Keratinocyte (primary cell): Measurements from ENCODE around the gene EPHB4. TPM values are rescaled to one million over a fixed set of nuclear protein-coding genes. Genes with fewer than 3 reads are reported as not detected.

Experiments
- DNase-seq: peaks from one replicate; pipeline ENCODE4 v3.0.0-alpha.2; 2011; ENCODE audit warnings: low read depth, missing footprints, low spot score
- FAIRE-seq: peaks from 2 replicates; lab custom pipeline; 2011; peaks lifted over from hg19 to GRCh38; lab: Jason Lieb, UNC
- H2AFZ ChIP-seq: 2 replicates; pipeline ENCODE4 v1.6.0; 2012; ENCODE audit warnings: low read length, control low read depth, inconsistent platforms; ENCODE audit not compliant: control insufficient read depth
- H3K27ac ChIP-seq: 2 replicates; pipeline ENCODE4 v1.5.1; 2011; ENCODE audit warnings: low read length; ENCODE audit not compliant: control insufficient read depth, insufficient read depth
- H3K27me3 ChIP-seq: 3 replicates; pipeline ENCODE4 v1.6.0; 2011; ENCODE audit warnings: low read length; ENCODE audit not compliant: control insufficient read depth, insufficient read depth; ENCODE audit errors: extremely low read depth
- H3K36me3 ChIP-seq, 2 experiments: 2 replicates in 1 of 2; 3 replicates in 1 of 2; pipeline ENCODE4 v1.5.1; 2011; ENCODE audit warnings: low read length in 2 of 2, mild to moderate bottlenecking in 1 of 2; ENCODE audit not compliant: control insufficient read depth in 2 of 2, insufficient read depth in 2 of 2; ENCODE audit errors: extremely low read depth in 1 of 2
- H3K4me1 ChIP-seq: 3 replicates; pipeline ENCODE4 v1.5.1; 2011; ENCODE audit warnings: low read length; ENCODE audit not compliant: control insufficient read depth, insufficient read depth; ENCODE audit errors: extremely low read depth
- H3K4me2 ChIP-seq: 3 replicates; pipeline ENCODE4 v1.6.0; 2011; ENCODE audit warnings: low read depth, low read length; ENCODE audit not compliant: control insufficient read depth, insufficient read depth; ENCODE audit errors: extremely low read depth
- H3K4me3 ChIP-seq, 3 experiments: fragments of 200-600 bp in 1 of 3; sonication (generic) in 1 of 3; 2 replicates in 2 of 3; 3 replicates in 1 of 3; pipeline ENCODE4 v1.5.1; 2011 to 2016; ENCODE audit warnings: low read length in 3 of 3, mild to moderate bottlenecking in 3 of 3, control low read depth in 2 of 3, inconsistent platforms in 1 of 3, low read depth in 1 of 3, mixed read lengths in 1 of 3, mixed run types in 1 of 3, moderate library complexity in 1 of 3; ENCODE audit not compliant: control insufficient read depth in 2 of 3, insufficient read depth in 2 of 3; ENCODE audit errors: extremely low read depth in 1 of 3
- H3K79me2 ChIP-seq: 2 replicates; pipeline ENCODE4 v1.6.0; 2012; ENCODE audit warnings: low read length; ENCODE audit not compliant: control insufficient read depth, insufficient read depth
- H3K9ac ChIP-seq: 3 replicates; pipeline ENCODE4 v1.6.0; 2011; ENCODE audit warnings: low read length; ENCODE audit not compliant: control insufficient read depth, insufficient read depth; ENCODE audit errors: extremely low read depth
- H3K9me1 ChIP-seq: 3 replicates; pipeline ENCODE4 v1.6.0; 2011; ENCODE audit warnings: low read length; ENCODE audit not compliant: control insufficient read depth, insufficient read depth; ENCODE audit errors: extremely low read depth
- H3K9me3 ChIP-seq: 2 replicates; pipeline ENCODE4 v1.5.1; 2012; ENCODE audit warnings: low read depth, low read length; ENCODE audit not compliant: control insufficient read depth
- H4K20me1 ChIP-seq: 3 replicates; pipeline ENCODE4 v1.6.0; 2011; ENCODE audit warnings: low read length; ENCODE audit not compliant: control insufficient read depth, insufficient read depth; ENCODE audit errors: extremely low read depth
- EZH2 ChIP-seq: IDR thresholded peaks from one replicate; pipeline ENCODE4 v1.6.1; 2012; ENCODE audit warnings: inconsistent platforms, mild to moderate bottlenecking, low read length, moderate library complexity
- dilution Hi-C: fragments of 300-500 bp; cut with MboI; formaldehyde crosslinking; loops from one replicate; pipeline ENCODE4 v1.7.0; 2020; ENCODE audit warnings: low sequenced_read_pairs; ENCODE audit not compliant: extremely low pct_ligation_motif_present
- polyA plus RNA-seq, 5 experiments: library from polyadenylated mRNA; depleted of rRNA in 3 of 5; stranded (reverse) in 3 of 5; stranded (forward) in 1 of 5; unstranded in 1 of 5; fragments of >200 nt; gene quantifications; 1 replicate in 1 of 5; 2 replicates in 3 of 5; 3 replicates in 1 of 5; pipeline versions ENCODE4 v1.2.1 to v1.2.3, GENCODE V29; 2011 to 2012; ENCODE audit warnings: missing spikeins in 2 of 5, low read depth in 1 of 5, low replicate concordance in 1 of 5
- TF ChIP-seq, protein P1 (sequence below), 3 experiments: IDR thresholded peaks in 1 of 3; conservative IDR thresholded peaks in 1 of 3; optimal IDR thresholded peaks in 1 of 3; 2 replicates in 2 of 3; 3 replicates in 1 of 3; pipeline versions ENCODE3 to v1.5.1; 2011; ENCODE audit warnings: low read length in 3 of 3, mild to moderate bottlenecking in 3 of 3, moderate library complexity in 2 of 3, control low read depth in 1 of 3, inconsistent platforms in 1 of 3; ENCODE audit not compliant: insufficient read depth in 2 of 3; ENCODE audit errors: extremely low read depth in 1 of 3

The EPHB4 gene
- polyA plus RNA-seq, 1 donor (not counting 4 experiments of a cell fraction or from before 2014, with no cell fraction given) = 61.4 TPM

DNA sequence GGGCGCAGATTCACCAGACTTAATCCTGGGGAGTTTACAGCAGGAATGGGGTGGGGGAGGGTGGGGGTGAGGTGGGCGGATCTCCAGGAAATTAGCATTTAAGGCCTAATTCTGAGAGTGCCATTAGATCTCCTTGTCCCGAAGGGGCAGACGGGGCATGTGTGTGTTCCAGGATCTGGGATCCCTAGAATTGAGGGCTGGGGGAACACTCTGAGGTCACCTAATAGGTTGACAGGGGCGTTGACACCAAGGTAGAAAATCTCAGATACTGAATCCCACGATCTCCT, 9.4 kb upstream of the EPHB4 start:
- TF ChIP-seq, protein P1, sequence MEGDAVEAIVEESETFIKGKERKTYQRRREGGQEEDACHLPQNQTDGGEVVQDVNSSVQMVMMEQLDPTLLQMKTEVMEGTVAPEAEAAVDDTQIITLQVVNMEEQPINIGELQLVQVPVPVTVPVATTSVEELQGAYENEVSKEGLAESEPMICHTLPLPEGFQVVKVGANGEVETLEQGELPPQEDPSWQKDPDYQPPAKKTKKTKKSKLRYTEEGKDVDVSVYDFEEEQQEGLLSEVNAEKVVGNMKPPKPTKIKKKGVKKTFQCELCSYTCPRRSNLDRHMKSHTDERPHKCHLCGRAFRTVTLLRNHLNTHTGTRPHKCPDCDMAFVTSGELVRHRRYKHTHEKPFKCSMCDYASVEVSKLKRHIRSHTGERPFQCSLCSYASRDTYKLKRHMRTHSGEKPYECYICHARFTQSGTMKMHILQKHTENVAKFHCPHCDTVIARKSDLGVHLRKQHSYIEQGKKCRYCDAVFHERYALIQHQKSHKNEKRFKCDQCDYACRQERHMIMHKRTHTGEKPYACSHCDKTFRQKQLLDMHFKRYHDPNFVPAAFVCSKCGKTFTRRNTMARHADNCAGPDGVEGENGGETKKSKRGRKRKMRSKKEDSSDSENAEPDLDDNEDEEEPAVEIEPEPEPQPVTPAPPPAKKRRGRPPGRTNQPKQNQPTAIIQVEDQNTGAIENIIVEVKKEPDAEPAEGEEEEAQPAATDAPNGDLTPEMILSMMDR (optimal IDR thresholded peaks at IDR 0.05 in 1 of 3, IDR thresholded peaks at IDR 0.05 in 1 of 3, conservative IDR thresholded peaks at IDR 0.05 in 1 of 3; ENCODE audit: extremely low read depth in 1 of 3, insufficient read depth in 2 of 3, low read length in 3 of 3) = no peak
- no peak for TF ChIP-seq EZH2
- Histone ChIP-seq H3K27me3 (no peaks in the 10 kb centered on the region), H3K79me2 (no peaks in the 10 kb centered on the region), H2AFZ (peak overlapping the region; percentile 88), H3K9me1 (no peaks in the 10 kb centered on the region), H3K9me3 (no peaks in the 10 kb centered on the region), H3K27ac (peak overlapping the region; percentile 69), H3K9ac (peak overlapping the region; percentile 63), H3K4me2 (peak overlapping the region; percentile 65), H3K4me1 (peaks cover 17% of the 10 kb centered on the region), H4K20me1 (no peaks in the 10 kb centered on the region), H3K36me3 (no peaks in the 10 kb centered on the region), H3K4me3 (peak overlapping the region in 2 of 3 experiments; percentile 35 to 57)
- FAIRE-seq (no peak), DNase-seq (no peak)
- dilution Hi-C loops = no loop called here

DNA sequence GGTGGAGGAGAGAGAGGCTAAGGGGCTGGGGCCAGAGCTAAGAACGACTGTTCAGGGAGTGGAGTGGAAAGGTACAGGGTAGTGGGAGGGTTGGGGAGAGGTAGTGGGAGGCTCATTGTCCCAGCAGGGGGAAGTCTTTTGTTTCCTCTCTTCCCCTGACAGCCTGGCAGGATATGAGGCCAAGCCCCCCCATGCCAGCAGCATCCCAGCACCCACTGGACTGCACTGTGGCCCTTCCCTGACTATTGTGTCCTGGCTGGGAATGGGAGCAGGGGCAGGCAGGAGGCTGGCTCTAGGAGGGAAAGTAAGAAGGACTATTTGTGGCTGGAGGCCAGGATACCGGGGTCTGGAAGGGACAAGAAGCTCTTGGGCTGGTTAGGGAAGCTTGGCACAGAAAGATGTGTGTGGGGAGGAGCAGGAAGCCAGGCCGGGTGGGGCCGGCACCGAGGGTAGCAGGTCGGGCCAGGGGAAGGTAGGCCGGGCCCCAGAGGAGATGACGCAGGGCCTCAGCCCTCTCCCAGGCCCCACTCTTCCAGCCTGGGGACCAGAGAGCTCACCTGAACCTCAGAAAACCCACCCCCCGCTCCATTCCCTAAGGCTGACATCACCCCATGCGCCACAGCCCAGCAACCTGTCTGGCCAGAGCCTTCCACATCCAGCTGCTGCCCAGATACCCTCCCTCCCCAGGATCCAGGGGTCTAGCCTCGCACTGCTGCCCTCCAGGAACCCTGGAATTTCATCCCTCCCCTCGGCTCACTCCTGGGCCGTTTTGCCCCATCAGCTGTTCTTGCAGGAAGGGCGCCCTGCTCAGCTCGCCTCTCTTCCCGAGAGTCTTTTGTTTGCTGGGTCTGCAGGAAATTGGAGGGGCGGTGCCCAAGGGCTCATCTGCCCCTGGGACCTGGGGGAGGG, 8.8 kb upstream of the EPHB4 start:
- Histone ChIP-seq H3K27me3 (no peaks in the 10 kb centered on the region), H3K9me3 (no peaks in the 10 kb centered on the region), H3K9ac (peak overlapping the region; percentile 7), H2AFZ (peak overlapping the region; percentile 80), H3K9me1 (no peaks in the 10 kb centered on the region), H3K27ac (peak overlapping the region; percentile 60), H3K4me2 (peak overlapping the region; percentile 69), H3K4me1 (peaks cover 17% of the 10 kb centered on the region), H3K79me2 (no peaks in the 10 kb centered on the region), H3K36me3 (no peaks in the 10 kb centered on the region), H4K20me1 (no peaks in the 10 kb centered on the region), H3K4me3 (peak overlapping the region in 2 of 3 experiments; percentile 23 to 47)
- no peak for TF ChIP-seq EZH2
- TF ChIP-seq, protein P1 (optimal IDR thresholded peaks at IDR 0.05 in 1 of 3, IDR thresholded peaks at IDR 0.05 in 1 of 3, conservative IDR thresholded peaks at IDR 0.05 in 1 of 3; ENCODE audit: extremely low read depth in 1 of 3, insufficient read depth in 2 of 3, low read length in 3 of 3) = no peak
- DNase-seq (no peak), FAIRE-seq (no peak)
- dilution Hi-C loops = no loop called here
